Upper lobe of left lung (tissue), 6 donors: ENCODE measurements around the gene LATS2. TPM values are rescaled to one million over a fixed set of nuclear protein-coding genes. Genes with fewer than 3 reads are reported as not detected.

Experiments used
- ATAC-seq, 2 donors: fragments of 200-7000 bp; cut with Tn5 transposase; one replicate each; pipeline ENCODE4 v1.9.1; 2022; ENCODE audit warnings: mild to moderate bottlenecking in 2 of 2, moderate library complexity in 2 of 2; ENCODE audit not compliant: low FRiP score in 2 of 2
- DNase-seq, 2 donors: peaks; one replicate each; pipeline ENCODE4 v3.0.0-alpha.2; 2019 to 2020
- H3K27ac ChIP-seq, 4 donors: fragments of 200-600 bp; sonication (generic); one replicate each; pipeline ENCODE4 v1.5.1; 2016 to 2019
- H3K27me3 ChIP-seq, 4 donors: fragments of 200-600 bp; sonication (generic); one replicate each; pipeline ENCODE4 v1.5.1; 2017 to 2019
- H3K36me3 ChIP-seq, 4 donors: fragments of 200-600 bp; sonication (generic); one replicate each; pipeline ENCODE4 v1.5.1; 2016 to 2019
- H3K4me1 ChIP-seq, 4 donors: fragments of 200-600 bp; sonication (generic); one replicate each; pipeline ENCODE4 v1.5.1; 2018 to 2019
- H3K4me3 ChIP-seq, 4 donors: fragments of 200-600 bp; sonication (generic); one replicate each; pipeline ENCODE4 v1.5.1; 2017 to 2019; ENCODE audit warnings: mild to moderate bottlenecking in 2 of 4, moderate library complexity in 1 of 4
- H3K9me3 ChIP-seq, 4 donors: fragments of 200-600 bp; sonication (generic); one replicate each; pipeline ENCODE4 v1.5.1; 2018 to 2019
- CTCF ChIP-seq, 6 experiments: fragments of 450-650 bp in 4 of 6; fragments of 200-600 bp in 2 of 6; sonication (generic) in 2 of 6; IDR thresholded peaks; one replicate each; pipeline ENCODE4 v1.5.1; 2016 to 2019; ENCODE audit warnings: antibody characterized with exemption in 6 of 6
- EP300 ChIP-seq, 4 donors: sonication (generic); formaldehyde crosslinking; IDR thresholded peaks; one replicate each; pipeline ENCODE4 v1.5.1; 2017; ENCODE audit warnings: antibody characterized with exemption in 4 of 4, control low read depth in 2 of 4
- POLR2A ChIP-seq, 4 donors: fragments of 450-650 bp; IDR thresholded peaks; one replicate each; pipeline ENCODE4 v1.5.1; 2016 to 2017; ENCODE audit warnings: antibody characterized with exemption in 4 of 4, mild to moderate bottlenecking in 2 of 4
- POLR2AphosphoS5 ChIP-seq, 2 donors: sonication (generic); formaldehyde crosslinking; IDR thresholded peaks; one replicate each; pipeline ENCODE4 v1.5.1; 2017; ENCODE audit warnings: antibody characterized with exemption in 2 of 2
- WGBS, 2 donors: methylation state at CpG; one replicate each; pipeline ENCODE4 v1.1.5; 2017 to 2018; 5-methylcytosine and 5-hydroxymethylcytosine counted together
- total RNA-seq, 6 donors: library from RNA; depleted of rRNA in 4 of 6; stranded (reverse); fragments of >200 nt in 4 of 6; gene quantifications; one replicate each; pipeline versions ENCODE4 v1.1.0 to v1.2.1, GENCODE V29; 2016 to 2021
- donor health status: DM: no; HTN: no; CAD: no; lungs with moderate emphysema.
- donor health status: DM: no; HTN: yes; CAD: no; lungs with severe emphysema.

The LATS2 gene
- total RNA-seq, 6 donors from 2014 or later: 26.2 to 44.4 (median 39.5) TPM

GRCh38 chr13:21055511-21056045 is 5.8 kb downstream of the LATS2 start:
- TF ChIP-seq POLR2AphosphoS5 (IDR thresholded peaks at IDR 0.05) (no peak), CTCF (IDR thresholded peaks at IDR 0.05) (no peak), POLR2A (IDR thresholded peaks at IDR 0.05) (no peak), EP300 (IDR thresholded peaks at IDR 0.05) (no peak)
- DNase-seq: no peak
- peaks cover 18 to 71% (median 57%) of the 10 kb centered on the region in 4 donors for H3K4me1 ChIP-seq
- H3K27me3 ChIP-seq: no peaks in the 10 kb centered on the region
- H3K36me3 ChIP-seq: no peaks in the 10 kb centered on the region
- no peaks in the 10 kb centered on the region for H3K9me3 ChIP-seq
- no peak overlapping the region for H3K27ac ChIP-seq
- ATAC-seq: no peak
- 42 to 79% methylated on average over 2 of the region's 2 CpGs for WGBS, 2 donors
- H3K4me3 ChIP-seq: no peak overlapping the region

GRCh38 chr13:21055016-21055415 is 6.4 kb downstream of the LATS2 start:
- TF ChIP-seq POLR2A (IDR thresholded peaks at IDR 0.05): no peak
- TF ChIP-seq POLR2AphosphoS5 (IDR thresholded peaks at IDR 0.05): no peak
- no peak for TF ChIP-seq CTCF (IDR thresholded peaks at IDR 0.05)
- no peak for TF ChIP-seq EP300 (IDR thresholded peaks at IDR 0.05)
- Histone ChIP-seq H3K9me3 (no peaks in the 10 kb centered on the region), H3K27me3 (no peaks in the 10 kb centered on the region), H3K27ac (no peak overlapping the region), H3K4me1 (peaks cover 17 to 71% (median 55%) of the 10 kb centered on the region in 4 donors), H3K4me3 (no peak overlapping the region), H3K36me3 (no peaks in the 10 kb centered on the region)
- DNase-seq (no peak), ATAC-seq (no peak)
- WGBS, 2 donors: 26 to 29% methylated on average over 2 of the region's 2 CpGs

- WGBS, 2 donors: 84 to 88% methylated on average over 8 of the region's 8 CpGs
- Histone ChIP-seq H3K27me3 (no peaks in the 10 kb centered on the region), H3K27ac (no peak overlapping the region), H3K36me3 (no peaks in the 10 kb centered on the region), H3K4me1 (peaks cover 10 to 65% (median 50%) of the 10 kb centered on the region in 4 donors), H3K9me3 (no peaks in the 10 kb centered on the region), H3K4me3 (no peak overlapping the region)
- DNase-seq: no peak
- TF ChIP-seq CTCF (IDR thresholded peaks at IDR 0.05) (no peak), POLR2A (IDR thresholded peaks at IDR 0.05) (no peak), EP300 (IDR thresholded peaks at IDR 0.05) (no peak), POLR2AphosphoS5 (IDR thresholded peaks at IDR 0.05) (no peak)
- ATAC-seq: peak in 1 of 2 donors; percentile 55
Observed at GRCh38 chr13:21054313-21054712, 7.1 kb downstream of the LATS2 start.

- Histone ChIP-seq H3K4me1 (peaks cover under 1 to 58% (median 39%) of the 10 kb centered on the region in 4 donors), H3K27ac (no peak overlapping the region), H3K9me3 (no peaks in the 10 kb centered on the region), H3K4me3 (no peak overlapping the region), H3K36me3 (no peaks in the 10 kb centered on the region), H3K27me3 (no peaks in the 10 kb centered on the region)
- no peak for ATAC-seq
- no peak for DNase-seq
- no peak for TF ChIP-seq POLR2A (IDR thresholded peaks at IDR 0.05)
- no peak for TF ChIP-seq CTCF (IDR thresholded peaks at IDR 0.05)
- no peak for TF ChIP-seq POLR2AphosphoS5 (IDR thresholded peaks at IDR 0.05)
- no peak for TF ChIP-seq EP300 (IDR thresholded peaks at IDR 0.05)
- 68 to 75% methylated on average over 5 of the region's 5 CpGs for WGBS, 2 donors
Observed at GRCh38 chr13:21053231-21053630, 8.2 kb downstream of the LATS2 start.

- H3K27me3 ChIP-seq: no peaks in the 10 kb centered on the region
- H3K4me1 ChIP-seq: peaks cover 12 to 59% (median 38%) of the 10 kb centered on the region in 4 donors
- H3K27ac ChIP-seq: no peak overlapping the region
- no peak overlapping the region for H3K4me3 ChIP-seq
- no peak for TF ChIP-seq EP300 (IDR thresholded peaks at IDR 0.05)
- TF ChIP-seq POLR2A (IDR thresholded peaks at IDR 0.05): no peak
- TF ChIP-seq CTCF (IDR thresholded peaks at IDR 0.05): no peak
- no peak for TF ChIP-seq POLR2AphosphoS5 (IDR thresholded peaks at IDR 0.05)
- DNase-seq (no peak), ATAC-seq (no peak)
- H3K9me3 ChIP-seq: no peaks in the 10 kb centered on the region
- H3K36me3 ChIP-seq: no peaks in the 10 kb centered on the region
- 96 to 100% methylated on average over 2 to 3 of the region's 3 CpGs for WGBS, 2 donors
Observed at GRCh38 chr13:21051675-21052074, 9.7 kb downstream of the LATS2 start.
